ENCODE data around the gene CAMKK2. TPM values are rescaled to one million over a fixed set of nuclear protein-coding genes. Genes with fewer than 3 reads are reported as not detected.
A peak's percentile ranks its signal among the peaks of the same experiment; 100 is the strongest.
"Not testable (repeated sequence)": the region's sequence is repeated elsewhere in the genome, so short reads cannot be mapped to it uniquely, and the experiment has no call there.

The CAMKK2 gene
- total RNA-seq, 1 experiment from 2014 or later = 34.0 TPM

DNA sequence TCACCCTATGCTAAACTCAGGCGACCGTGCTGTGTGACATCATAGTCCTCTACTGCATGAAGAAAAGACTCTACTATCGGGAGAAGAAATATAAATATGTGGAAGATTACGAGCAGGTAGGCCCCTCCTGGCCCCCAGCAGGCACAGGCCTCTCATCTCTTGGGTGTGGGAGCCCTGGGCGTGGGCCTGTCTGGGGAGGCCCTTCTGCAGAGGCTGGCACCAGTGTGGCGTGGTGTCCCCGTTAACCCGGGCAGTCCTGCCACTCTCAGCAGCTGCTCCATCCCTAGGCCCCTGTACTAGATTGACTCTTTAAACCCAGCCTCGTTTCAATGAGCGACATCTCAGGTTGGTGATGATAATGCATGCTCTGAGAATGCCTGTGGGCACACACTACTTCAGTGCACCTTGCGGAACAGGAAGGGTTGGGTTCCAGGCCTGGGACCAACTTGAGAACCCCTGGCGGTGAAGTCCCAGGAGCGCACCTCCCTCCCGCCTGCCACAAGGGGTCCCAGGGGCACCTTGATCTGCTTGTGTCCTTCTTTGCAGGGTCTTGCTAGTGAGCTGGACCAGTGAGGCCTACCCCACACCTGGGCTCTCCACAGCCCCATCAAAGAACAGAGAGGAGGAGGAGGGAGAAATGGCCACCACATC is 63.4 kb downstream of the CAMKK2 start:
- no peak for DNase-seq
- Mint-ChIP-seq H3K27me3 (ENCODE audit: unreplicated experiment) (no peaks in the 10 kb centered on the region), H3K4me1 (ENCODE audit: low read depth, unreplicated experiment) (peaks cover 10% of the 10 kb centered on the region), H3K4me3 (ENCODE audit: low read depth, unreplicated experiment) (no peak overlapping the region), H3K27ac (ENCODE audit: unreplicated experiment) (no peak overlapping the region), H3K9me3 (ENCODE audit: low read depth, unreplicated experiment) (no peaks in the 10 kb centered on the region), H3K36me3 (ENCODE audit: insufficient read depth, unreplicated experiment) (peaks cover 47% of the 10 kb centered on the region)
- TF ChIP-seq CTCF (IDR thresholded peaks at IDR 0.05; ENCODE audit: unreplicated experiment) = no peak
- intact Hi-C loops (cut with micrococcal nuclease; ENCODE audit: unreplicated experiment) = no loop called here
- CTCF ChIA-PET = no interaction called here
- BruUV-seq (replicated peaks) = no TSS peak

DNA sequence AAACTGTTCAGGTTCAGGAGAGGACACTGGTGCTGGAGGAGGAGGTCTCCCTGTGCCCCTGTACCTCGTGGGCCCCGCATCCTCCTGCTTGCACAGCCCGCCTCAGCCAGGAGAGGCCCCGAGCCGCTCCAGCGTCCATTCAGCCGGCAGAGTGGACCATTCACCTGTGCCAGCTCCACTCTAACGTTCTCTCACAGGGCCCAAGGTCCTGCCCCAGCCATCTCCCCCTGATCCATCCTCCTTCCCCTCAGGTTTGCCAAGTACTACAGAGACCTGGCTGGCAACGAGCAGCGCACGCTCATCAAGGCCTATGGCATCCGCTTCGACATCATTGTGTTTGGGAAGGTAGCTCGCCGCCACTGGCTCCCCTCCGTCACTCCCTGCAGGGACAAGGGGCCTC is 64.3 kb downstream of the CAMKK2 start:
- no peak for DNase-seq
- intact Hi-C loops (cut with micrococcal nuclease; ENCODE audit: unreplicated experiment) = no loop called here
- BruUV-seq (replicated peaks) = no TSS peak
- H3K27ac Mint-ChIP-seq (ENCODE audit: unreplicated experiment) = no peak overlapping the region
- H3K27me3 Mint-ChIP-seq (ENCODE audit: unreplicated experiment) = no peaks in the 10 kb centered on the region
- no peak for TF ChIP-seq CTCF (IDR thresholded peaks at IDR 0.05; ENCODE audit: unreplicated experiment)
- CTCF ChIA-PET = no interaction called here
- peaks cover 47% of the 10 kb centered on the region for H3K36me3 Mint-ChIP-seq (ENCODE audit: insufficient read depth, unreplicated experiment)
- no peaks in the 10 kb centered on the region for H3K9me3 Mint-ChIP-seq (ENCODE audit: low read depth, unreplicated experiment)
- H3K4me3 Mint-ChIP-seq (ENCODE audit: low read depth, unreplicated experiment) = no peak overlapping the region
- peaks cover 18% of the 10 kb centered on the region for H3K4me1 Mint-ChIP-seq (ENCODE audit: low read depth, unreplicated experiment)

- CTCF ChIA-PET = no interaction called here
- Mint-ChIP-seq H3K36me3 (ENCODE audit: insufficient read depth, unreplicated experiment) (peaks cover 39% of the 10 kb centered on the region), H3K27me3 (ENCODE audit: unreplicated experiment) (no peaks in the 10 kb centered on the region), H3K4me3 (ENCODE audit: low read depth, unreplicated experiment) (no peak overlapping the region), H3K27ac (ENCODE audit: unreplicated experiment) (no peak overlapping the region), H3K4me1 (ENCODE audit: low read depth, unreplicated experiment) (peaks cover 19% of the 10 kb centered on the region), H3K9me3 (ENCODE audit: low read depth, unreplicated experiment) (no peaks in the 10 kb centered on the region)
- no peak for TF ChIP-seq CTCF (IDR thresholded peaks at IDR 0.05; ENCODE audit: unreplicated experiment)
- intact Hi-C loops (cut with micrococcal nuclease; ENCODE audit: unreplicated experiment) = no loop called here
- DNase-seq = no peak
- BruUV-seq (replicated peaks) = no TSS peak
These were observed 66.0 kb downstream of the CAMKK2 start for GRCh38 chr12:121230538-121230907.

- peaks cover 35% of the 10 kb centered on the region for H3K36me3 Mint-ChIP-seq (ENCODE audit: insufficient read depth, unreplicated experiment)
- TF ChIP-seq CTCF (IDR thresholded peaks at IDR 0.05; ENCODE audit: unreplicated experiment) = peak; percentile 93
- H3K27ac Mint-ChIP-seq (ENCODE audit: unreplicated experiment); CTCF ChIA-PET; BruUV-seq (replicated peaks); H3K27me3 Mint-ChIP-seq (ENCODE audit: unreplicated experiment); H3K4me3 Mint-ChIP-seq (ENCODE audit: low read depth, unreplicated experiment); H3K9me3 Mint-ChIP-seq (ENCODE audit: low read depth, unreplicated experiment); intact Hi-C loops (cut with micrococcal nuclease; ENCODE audit: unreplicated experiment): not testable (repeated sequence)
- peaks cover 19% of the 10 kb centered on the region for H3K4me1 Mint-ChIP-seq (ENCODE audit: low read depth, unreplicated experiment)
- DNase-seq = peak; percentile 89
These were observed 66.5 kb downstream of the CAMKK2 start for GRCh38 chr12:121229826-121230537.
